OCI-LY3 (cell line): ENCODE data around the gene DDX10.

Source experiments
- EZH2phosphoT487 ChIP-seq: fragments of 200-600 bp; shearing (Covaris generic); IDR thresholded peaks from 2 replicates; pipeline ENCODE4 v1.6.1; 2018; ENCODE audit warnings: antibody characterized with exemption, mixed run types, low read depth
- TF ChIP-seq, protein P1 (sequence below): fragments of 200-600, 300-600 bp; sonication (generic); IDR thresholded peaks from 2 replicates; pipeline ENCODE4 v1.5.1; 2014; ENCODE audit warnings: antibody characterized with exemption, low read length, low read depth

DNA sequence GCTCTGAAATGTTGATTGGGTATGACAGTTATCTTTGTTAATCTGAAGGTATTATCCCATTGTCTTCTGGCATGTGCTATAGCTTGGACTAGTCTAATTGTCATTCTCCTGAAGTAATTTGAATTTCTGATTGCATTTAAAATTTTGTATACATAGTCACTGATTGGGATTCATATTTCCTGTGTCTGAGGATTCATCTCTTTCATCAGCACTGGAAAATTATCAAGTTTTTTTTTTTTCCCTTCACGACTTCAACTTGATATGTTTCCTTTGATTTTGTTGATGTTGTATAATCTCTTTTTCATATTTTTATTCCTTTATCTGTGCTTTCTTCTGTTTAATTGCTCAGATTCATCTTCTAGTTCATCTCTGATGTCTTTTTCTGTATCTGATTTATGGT is 104.1 kb downstream of the DDX10 start:
- TF ChIP-seq, protein P1, sequence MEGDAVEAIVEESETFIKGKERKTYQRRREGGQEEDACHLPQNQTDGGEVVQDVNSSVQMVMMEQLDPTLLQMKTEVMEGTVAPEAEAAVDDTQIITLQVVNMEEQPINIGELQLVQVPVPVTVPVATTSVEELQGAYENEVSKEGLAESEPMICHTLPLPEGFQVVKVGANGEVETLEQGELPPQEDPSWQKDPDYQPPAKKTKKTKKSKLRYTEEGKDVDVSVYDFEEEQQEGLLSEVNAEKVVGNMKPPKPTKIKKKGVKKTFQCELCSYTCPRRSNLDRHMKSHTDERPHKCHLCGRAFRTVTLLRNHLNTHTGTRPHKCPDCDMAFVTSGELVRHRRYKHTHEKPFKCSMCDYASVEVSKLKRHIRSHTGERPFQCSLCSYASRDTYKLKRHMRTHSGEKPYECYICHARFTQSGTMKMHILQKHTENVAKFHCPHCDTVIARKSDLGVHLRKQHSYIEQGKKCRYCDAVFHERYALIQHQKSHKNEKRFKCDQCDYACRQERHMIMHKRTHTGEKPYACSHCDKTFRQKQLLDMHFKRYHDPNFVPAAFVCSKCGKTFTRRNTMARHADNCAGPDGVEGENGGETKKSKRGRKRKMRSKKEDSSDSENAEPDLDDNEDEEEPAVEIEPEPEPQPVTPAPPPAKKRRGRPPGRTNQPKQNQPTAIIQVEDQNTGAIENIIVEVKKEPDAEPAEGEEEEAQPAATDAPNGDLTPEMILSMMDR, result no peak
- TF ChIP-seq EZH2phosphoT487, result no peak
